Bronchial epithelial cell (primary cell): Measurements from ENCODE around the gene TMEM135. TPM values are rescaled to one million over a fixed set of nuclear protein-coding genes. Genes with fewer than 3 reads are reported as not detected.

Experiments used
- DNase-seq: peaks from one replicate; pipeline ENCODE4 v3.0.0-alpha.2; 2010; ENCODE audit warnings: low read depth
- FAIRE-seq: peaks from 2 replicates; lab custom pipeline; 2011; peaks lifted over from hg19 to GRCh38; lab: Jason Lieb, UNC
- H3K27me3 ChIP-seq: 2 replicates; pipeline ENCODE4 v1.5.1; 2011; ENCODE audit warnings: low read length; ENCODE audit not compliant: control insufficient read depth, insufficient read depth
- H3K36me3 ChIP-seq: 2 replicates; pipeline ENCODE4 v1.5.1; 2011; ENCODE audit warnings: low read length; ENCODE audit not compliant: control insufficient read depth, insufficient read depth
- H3K4me3 ChIP-seq: 2 replicates; pipeline ENCODE4 v1.5.1; 2011; ENCODE audit warnings: mild to moderate bottlenecking, low read depth, low read length, control low read depth
- CTCF ChIP-seq: IDR thresholded peaks from 2 replicates; pipeline ENCODE4 v1.5.1; 2011; ENCODE audit warnings: mild to moderate bottlenecking, moderate library complexity, low read length, control low read depth, inconsistent platforms; ENCODE audit not compliant: insufficient read depth, severe bottlenecking
- total RNA-seq: library from RNA; depleted of rRNA; stranded (reverse); fragments of >200 nt; gene quantifications from 2 replicates; pipeline ENCODE4 v1.2.1, GENCODE V29; 2014

TMEM135 gene
- total RNA-seq, 1 donor from 2014 or later, result 6.8 TPM

- DNase-seq (no peak), FAIRE-seq (no peak)
- Histone ChIP-seq H3K27me3 (no peaks in the 10 kb centered on the region), H3K36me3 (no peaks in the 10 kb centered on the region), H3K4me3 (no peak overlapping the region)
- no peak for TF ChIP-seq CTCF
Measured at GRCh38 chr11:87258171-87258833, 220.6 kb downstream of the TMEM135 start.

DNA sequence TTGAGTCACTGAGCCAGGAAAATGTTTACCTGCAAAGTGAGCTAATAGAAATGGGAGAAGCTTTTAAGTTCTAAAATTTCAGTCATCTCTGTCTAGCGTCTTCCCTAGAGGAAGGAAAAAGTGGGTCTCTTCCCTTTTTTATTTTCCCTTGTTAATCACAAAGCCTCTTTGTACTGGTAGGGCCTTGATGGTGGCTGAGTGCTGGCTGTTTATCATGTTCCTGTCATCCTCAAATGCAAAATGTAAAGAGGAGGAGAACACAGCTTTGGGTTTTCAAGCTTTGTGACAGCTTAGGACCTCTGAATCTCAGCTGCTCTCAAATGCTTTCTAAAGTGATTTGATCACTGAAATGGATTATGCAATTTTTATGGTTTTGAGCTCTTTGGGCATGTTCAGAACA, 222.0 kb downstream of the TMEM135 start:
- H3K36me3 ChIP-seq, result no peaks in the 10 kb centered on the region
- no peak for TF ChIP-seq CTCF
- no peak for FAIRE-seq

DNA sequence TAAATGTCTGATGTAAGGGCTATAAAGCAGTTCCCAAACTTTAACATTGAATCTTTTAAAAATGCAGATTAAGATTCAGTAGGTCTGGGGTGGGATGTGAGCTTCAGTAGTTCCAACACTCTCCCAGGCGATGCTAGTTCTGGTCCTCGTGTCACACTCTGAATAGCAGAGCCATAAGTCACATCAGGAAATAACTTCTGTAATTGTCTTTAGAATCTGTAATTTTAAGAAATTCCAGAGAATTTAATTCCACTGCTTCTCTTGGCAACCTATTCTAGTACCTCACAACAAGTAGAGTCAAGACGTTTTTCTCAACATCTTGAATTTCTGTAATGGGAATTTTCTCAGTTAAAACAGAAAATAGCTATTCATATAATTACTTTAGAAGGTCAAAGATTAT, 223.1 kb downstream of the TMEM135 start:
- Histone ChIP-seq H3K27me3 (no peaks in the 10 kb centered on the region), H3K36me3 (no peaks in the 10 kb centered on the region), H3K4me3 (no peak overlapping the region)
- TF ChIP-seq CTCF, result no peak
- no peak for DNase-seq
- FAIRE-seq, result no peak

More for the DNA sequence above, 222.0 kb downstream of the TMEM135 start:
- Histone ChIP-seq H3K27me3 (no peaks in the 10 kb centered on the region), H3K4me3 (no peak overlapping the region)
- no peak for DNase-seq

- TF ChIP-seq CTCF, result no peak
Measured at GRCh38 chr11:87263264-87263838, 225.6 kb downstream of the TMEM135 start.

GRCh38 chr11:87263979-87264378, 226.2 kb downstream of the TMEM135 start:
- Histone ChIP-seq H3K36me3 (no peaks in the 10 kb centered on the region), H3K27me3 (no peaks in the 10 kb centered on the region), H3K4me3 (no peak overlapping the region)
- FAIRE-seq (no peak), DNase-seq (no peak)
- TF ChIP-seq CTCF, result no peak

More at GRCh38 chr11:87263264-87263838, 225.6 kb downstream of the TMEM135 start:
- Histone ChIP-seq H3K36me3 (no peaks in the 10 kb centered on the region), H3K27me3 (no peaks in the 10 kb centered on the region), H3K4me3 (no peak overlapping the region)
- DNase-seq, result no peak
- no peak for FAIRE-seq
